ENCODE measurements around the gene CREB3L2. TPM values are rescaled to one million over a fixed set of nuclear protein-coding genes. Genes with fewer than 3 reads are reported as not detected.
A peak's percentile ranks its signal among the peaks of the same experiment; 100 is the strongest.

Gene CREB3L2
- total and polyA plus RNA-seq, 10 of the 15 experiments (the other 5 are each of a cell fraction or from before 2014, with no cell fraction given) = 6.4 to 67.1 (median 26.2) TPM

GRCh38 chr7:137985897-137986251 is 16.0 kb downstream of the CREB3L2 start (continued):
- no peak for TF ChIP-seq NR2C2 (IDR thresholded peaks at IDR 0.05; ENCODE audit: borderline replicate concordance, control insufficient read depth, insufficient read length, low read depth)
- peak; percentile 85 for TF ChIP-seq ATF7 (IDR thresholded peaks at IDR 0.05; ENCODE audit: low read depth)
- no peak for TF ChIP-seq SPI1 (IDR thresholded peaks at IDR 0.05; ENCODE audit: borderline replicate concordance, insufficient read depth, low read depth, low read length)
- TF ChIP-seq ASH2L (IDR thresholded peaks at IDR 0.05; ENCODE audit: borderline replicate concordance, low read depth) = peak; percentile 72; the same call in 1 of the 2 replicates
- peak in 1 of 2 experiments; percentile 1; a peak in 1 of 4 replicates for TF ChIP-seq BHLHE40 (IDR thresholded peaks at IDR 0.05; ENCODE audit: borderline replicate concordance in 1 of 2, low read depth in 2 of 2, low read length in 1 of 2)
- no peak for TF ChIP-seq CREM (IDR thresholded peaks at IDR 0.05; ENCODE audit: low read depth)
- TF ChIP-seq JUND (IDR thresholded peaks at IDR 0.05; ENCODE audit: low read depth, low read length) = no peak
- TF ChIP-seq PBX3 (IDR thresholded peaks at IDR 0.05; ENCODE audit: insufficient replicate concordance, low read depth, low read length) = peak; percentile 87
- 0 out of 2 replicates have a peak, but pooled peaks have one; percentile 51 for TF ChIP-seq ZNF687 (IDR thresholded peaks at IDR 0.05)
- no peak for TF ChIP-seq LARP7 (IDR thresholded peaks at IDR 0.05)
- TF ChIP-seq SIN3A (IDR thresholded peaks at IDR 0.05; ENCODE audit: low read depth, low read length) = no peak
- no peak for TF ChIP-seq HDGF (IDR thresholded peaks at IDR 0.05)
- TF ChIP-seq NR2F1 (conservative IDR thresholded peaks at IDR 0.05) = 0 out of 2 replicates have a peak, but pooled peaks have one; percentile 3
- TF ChIP-seq KLF5 (IDR thresholded peaks at IDR 0.05; ENCODE audit: partially characterized antibody) = no peak
- TF ChIP-seq NBN (IDR thresholded peaks at IDR 0.05) = peak; percentile 67; the same call in 1 of the 2 replicates
- no peak for TF ChIP-seq ELK1 (IDR thresholded peaks at IDR 0.05; ENCODE audit: low read depth, low read length)
- no peak for TF ChIP-seq SIX5 (IDR thresholded peaks at IDR 0.05; ENCODE audit: low read depth, low read length, severe bottlenecking)
- TF ChIP-seq PKNOX1 (IDR thresholded peaks at IDR 0.05) = peak; percentile 74
- no peak for TF ChIP-seq ZBED1 (IDR thresholded peaks at IDR 0.05; ENCODE audit: borderline replicate concordance)
- no peak for TF ChIP-seq SP1 (IDR thresholded peaks at IDR 0.05; ENCODE audit: low read depth, low read length)
- TF ChIP-seq HSF1 (IDR thresholded peaks at IDR 0.05; ENCODE audit: low read depth, low read length) = no peak
- peak; percentile 99 for TF ChIP-seq ZNF24 (IDR thresholded peaks at IDR 0.05)
- TF ChIP-seq SMC3 (IDR thresholded peaks at IDR 0.05; ENCODE audit: borderline replicate concordance, low read length) = peak; percentile 29; the same call in 1 of the 2 replicates
- no peak for TF ChIP-seq PML (IDR thresholded peaks at IDR 0.05; ENCODE audit: low read length)

Data from GM12878 (cell line).